22Rv1 (cell line): ENCODE data around the gene HERC3.

Experiments
- CTCF ChIP-seq: fragments of 450-650 bp; IDR thresholded peaks from 2 replicates; pipeline ENCODE4 v1.5.1; 2017; ENCODE audit warnings: mild to moderate bottlenecking
- ZFX ChIP-seq: fragments of 450-650 bp; IDR thresholded peaks from 2 replicates; pipeline ENCODE4 v1.6.1; 2017; ENCODE audit warnings: antibody characterized with exemption, borderline replicate concordance

DNA sequence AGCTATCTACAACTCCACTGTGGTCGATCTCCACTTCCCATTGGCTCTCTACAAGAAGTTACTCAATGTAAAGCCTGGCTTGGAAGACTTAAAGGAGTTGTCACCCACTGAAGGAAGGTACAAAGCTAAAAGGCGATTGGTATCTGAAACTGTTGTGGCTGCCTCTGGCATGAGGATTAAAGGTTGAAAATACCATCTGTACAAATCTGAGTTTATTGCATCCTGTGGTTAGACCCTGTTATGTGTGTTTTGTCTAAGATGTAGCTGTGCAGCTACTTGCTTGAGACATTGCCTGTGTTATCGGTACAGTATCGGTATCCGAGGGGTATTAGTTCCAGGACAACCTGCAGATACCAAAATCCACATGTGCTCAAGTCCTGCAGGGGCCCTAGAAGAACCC lies 88.9 kb downstream of the HERC3 start:
- TF ChIP-seq CTCF (no peak), ZFX (no peak)
